ENCODE data around the gene TCN2.
A peak's percentile ranks its signal among the peaks of the same experiment; 100 is the strongest.

DNA sequence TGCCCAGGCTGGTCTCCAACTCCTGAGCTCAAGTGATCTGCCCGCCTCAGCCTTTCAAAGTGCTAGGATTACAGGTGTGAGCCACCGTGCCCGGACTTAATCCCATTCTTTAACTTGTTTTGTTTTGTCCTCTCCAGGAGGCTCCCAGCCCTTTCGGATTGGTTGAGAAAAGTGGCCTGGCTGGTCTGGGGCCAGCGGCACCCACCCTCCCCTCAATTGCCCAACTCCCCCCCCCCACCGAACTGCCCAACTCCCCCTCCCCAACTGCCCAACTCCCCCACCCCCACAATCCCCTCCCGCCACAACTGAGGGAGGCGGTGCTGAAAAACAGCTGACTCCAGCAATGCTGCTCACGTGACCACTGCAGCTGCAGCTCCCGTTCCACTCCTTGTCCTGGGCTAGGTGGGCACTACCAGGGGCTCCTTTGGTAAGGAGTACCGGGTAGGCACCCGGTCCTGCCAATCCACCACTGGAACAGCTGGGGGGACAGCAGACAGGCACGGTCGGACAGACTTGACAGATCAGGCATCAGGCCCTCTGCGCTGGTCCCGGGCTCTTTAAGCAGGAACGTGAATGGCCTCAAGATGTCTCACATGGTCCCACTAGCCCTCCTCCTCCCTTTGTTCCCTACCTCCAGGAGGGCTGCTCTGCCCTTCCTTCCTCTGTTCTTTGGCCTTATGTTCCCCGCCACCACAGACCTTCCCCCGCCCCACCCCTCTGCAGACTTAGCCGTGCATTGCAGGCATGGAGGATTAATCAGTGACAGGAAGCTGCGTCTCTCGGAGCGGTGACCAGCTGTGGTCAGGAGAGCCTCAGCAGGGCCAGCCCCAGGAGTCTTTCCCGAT, at the start of gene TCN2:
- TF ChIP-seq, protein P1, sequence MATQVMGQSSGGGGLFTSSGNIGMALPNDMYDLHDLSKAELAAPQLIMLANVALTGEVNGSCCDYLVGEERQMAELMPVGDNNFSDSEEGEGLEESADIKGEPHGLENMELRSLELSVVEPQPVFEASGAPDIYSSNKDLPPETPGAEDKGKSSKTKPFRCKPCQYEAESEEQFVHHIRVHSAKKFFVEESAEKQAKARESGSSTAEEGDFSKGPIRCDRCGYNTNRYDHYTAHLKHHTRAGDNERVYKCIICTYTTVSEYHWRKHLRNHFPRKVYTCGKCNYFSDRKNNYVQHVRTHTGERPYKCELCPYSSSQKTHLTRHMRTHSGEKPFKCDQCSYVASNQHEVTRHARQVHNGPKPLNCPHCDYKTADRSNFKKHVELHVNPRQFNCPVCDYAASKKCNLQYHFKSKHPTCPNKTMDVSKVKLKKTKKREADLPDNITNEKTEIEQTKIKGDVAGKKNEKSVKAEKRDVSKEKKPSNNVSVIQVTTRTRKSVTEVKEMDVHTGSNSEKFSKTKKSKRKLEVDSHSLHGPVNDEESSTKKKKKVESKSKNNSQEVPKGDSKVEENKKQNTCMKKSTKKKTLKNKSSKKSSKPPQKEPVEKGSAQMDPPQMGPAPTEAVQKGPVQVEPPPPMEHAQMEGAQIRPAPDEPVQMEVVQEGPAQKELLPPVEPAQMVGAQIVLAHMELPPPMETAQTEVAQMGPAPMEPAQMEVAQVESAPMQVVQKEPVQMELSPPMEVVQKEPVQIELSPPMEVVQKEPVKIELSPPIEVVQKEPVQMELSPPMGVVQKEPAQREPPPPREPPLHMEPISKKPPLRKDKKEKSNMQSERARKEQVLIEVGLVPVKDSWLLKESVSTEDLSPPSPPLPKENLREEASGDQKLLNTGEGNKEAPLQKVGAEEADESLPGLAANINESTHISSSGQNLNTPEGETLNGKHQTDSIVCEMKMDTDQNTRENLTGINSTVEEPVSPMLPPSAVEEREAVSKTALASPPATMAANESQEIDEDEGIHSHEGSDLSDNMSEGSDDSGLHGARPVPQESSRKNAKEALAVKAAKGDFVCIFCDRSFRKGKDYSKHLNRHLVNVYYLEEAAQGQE (IDR thresholded peaks at IDR 0.05), result peak; percentile 26
- TF ChIP-seq, protein P2, sequence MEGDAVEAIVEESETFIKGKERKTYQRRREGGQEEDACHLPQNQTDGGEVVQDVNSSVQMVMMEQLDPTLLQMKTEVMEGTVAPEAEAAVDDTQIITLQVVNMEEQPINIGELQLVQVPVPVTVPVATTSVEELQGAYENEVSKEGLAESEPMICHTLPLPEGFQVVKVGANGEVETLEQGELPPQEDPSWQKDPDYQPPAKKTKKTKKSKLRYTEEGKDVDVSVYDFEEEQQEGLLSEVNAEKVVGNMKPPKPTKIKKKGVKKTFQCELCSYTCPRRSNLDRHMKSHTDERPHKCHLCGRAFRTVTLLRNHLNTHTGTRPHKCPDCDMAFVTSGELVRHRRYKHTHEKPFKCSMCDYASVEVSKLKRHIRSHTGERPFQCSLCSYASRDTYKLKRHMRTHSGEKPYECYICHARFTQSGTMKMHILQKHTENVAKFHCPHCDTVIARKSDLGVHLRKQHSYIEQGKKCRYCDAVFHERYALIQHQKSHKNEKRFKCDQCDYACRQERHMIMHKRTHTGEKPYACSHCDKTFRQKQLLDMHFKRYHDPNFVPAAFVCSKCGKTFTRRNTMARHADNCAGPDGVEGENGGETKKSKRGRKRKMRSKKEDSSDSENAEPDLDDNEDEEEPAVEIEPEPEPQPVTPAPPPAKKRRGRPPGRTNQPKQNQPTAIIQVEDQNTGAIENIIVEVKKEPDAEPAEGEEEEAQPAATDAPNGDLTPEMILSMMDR (IDR thresholded peaks at IDR 0.05; ENCODE audit: low read depth, low read length, missing input control), result no peak
- TF ChIP-seq, protein P3, sequence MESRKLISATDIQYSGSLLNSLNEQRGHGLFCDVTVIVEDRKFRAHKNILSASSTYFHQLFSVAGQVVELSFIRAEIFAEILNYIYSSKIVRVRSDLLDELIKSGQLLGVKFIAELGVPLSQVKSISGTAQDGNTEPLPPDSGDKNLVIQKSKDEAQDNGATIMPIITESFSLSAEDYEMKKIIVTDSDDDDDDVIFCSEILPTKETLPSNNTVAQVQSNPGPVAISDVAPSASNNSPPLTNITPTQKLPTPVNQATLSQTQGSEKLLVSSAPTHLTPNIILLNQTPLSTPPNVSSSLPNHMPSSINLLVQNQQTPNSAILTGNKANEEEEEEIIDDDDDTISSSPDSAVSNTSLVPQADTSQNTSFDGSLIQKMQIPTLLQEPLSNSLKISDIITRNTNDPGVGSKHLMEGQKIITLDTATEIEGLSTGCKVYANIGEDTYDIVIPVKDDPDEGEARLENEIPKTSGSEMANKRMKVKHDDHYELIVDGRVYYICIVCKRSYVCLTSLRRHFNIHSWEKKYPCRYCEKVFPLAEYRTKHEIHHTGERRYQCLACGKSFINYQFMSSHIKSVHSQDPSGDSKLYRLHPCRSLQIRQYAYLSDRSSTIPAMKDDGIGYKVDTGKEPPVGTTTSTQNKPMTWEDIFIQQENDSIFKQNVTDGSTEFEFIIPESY (IDR thresholded peaks at IDR 0.05), result no peak
- TF ChIP-seq, protein P4, sequence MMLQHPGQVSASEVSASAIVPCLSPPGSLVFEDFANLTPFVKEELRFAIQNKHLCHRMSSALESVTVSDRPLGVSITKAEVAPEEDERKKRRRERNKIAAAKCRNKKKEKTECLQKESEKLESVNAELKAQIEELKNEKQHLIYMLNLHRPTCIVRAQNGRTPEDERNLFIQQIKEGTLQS (IDR thresholded peaks at IDR 0.05), result no peak

Measured in liver (tissue), 3 donors.